HEK293 (cell line): ENCODE data around the gene MARCO.

Experiments used
- ZNF585B ChIP-seq: fragments of 450-650 bp; formaldehyde crosslinking; IDR thresholded peaks from 2 replicates; pipeline ENCODE4 v1.5.1; 2016; ENCODE audit warnings: missing biosample characterization, missing genetic modification characterization
- TF ChIP-seq, protein P1 (sequence below): fragments of 450-650 bp; formaldehyde crosslinking; IDR thresholded peaks from 2 replicates; pipeline ENCODE4 v1.5.1; 2016; ENCODE audit warnings: missing biosample characterization, missing genetic modification characterization

DNA sequence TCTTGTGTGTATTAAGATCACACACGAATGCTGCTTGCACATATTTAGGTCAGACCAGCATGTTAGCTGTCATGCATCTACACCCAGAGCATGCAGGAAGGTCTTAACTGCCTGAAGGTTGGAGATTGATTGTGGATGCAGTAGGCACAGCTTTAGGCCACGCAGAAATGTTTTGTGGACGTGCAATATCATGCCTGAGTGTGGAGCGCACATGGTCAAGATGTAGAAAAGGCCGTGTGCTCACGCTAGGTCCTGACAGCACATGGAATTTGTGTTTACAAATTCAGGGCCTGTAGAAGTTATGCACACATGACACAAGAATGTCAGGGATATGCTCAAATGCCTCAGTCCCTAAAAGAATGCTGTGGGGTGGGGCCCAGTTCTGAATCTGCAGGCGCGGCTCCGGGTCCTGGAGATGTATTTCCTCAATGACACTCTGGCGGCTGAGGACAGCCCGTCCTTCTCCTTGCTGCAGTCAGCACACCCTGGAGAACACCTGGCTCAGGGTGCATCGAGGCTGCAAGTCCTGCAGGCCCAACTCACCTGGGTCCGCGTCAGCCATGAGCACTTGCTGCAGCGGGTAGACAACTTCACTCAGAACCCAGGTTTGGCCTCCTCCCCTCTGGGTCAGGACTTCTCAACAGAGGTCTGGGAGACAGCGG, 27.9 kb downstream of the MARCO start:
- TF ChIP-seq, protein P1, sequence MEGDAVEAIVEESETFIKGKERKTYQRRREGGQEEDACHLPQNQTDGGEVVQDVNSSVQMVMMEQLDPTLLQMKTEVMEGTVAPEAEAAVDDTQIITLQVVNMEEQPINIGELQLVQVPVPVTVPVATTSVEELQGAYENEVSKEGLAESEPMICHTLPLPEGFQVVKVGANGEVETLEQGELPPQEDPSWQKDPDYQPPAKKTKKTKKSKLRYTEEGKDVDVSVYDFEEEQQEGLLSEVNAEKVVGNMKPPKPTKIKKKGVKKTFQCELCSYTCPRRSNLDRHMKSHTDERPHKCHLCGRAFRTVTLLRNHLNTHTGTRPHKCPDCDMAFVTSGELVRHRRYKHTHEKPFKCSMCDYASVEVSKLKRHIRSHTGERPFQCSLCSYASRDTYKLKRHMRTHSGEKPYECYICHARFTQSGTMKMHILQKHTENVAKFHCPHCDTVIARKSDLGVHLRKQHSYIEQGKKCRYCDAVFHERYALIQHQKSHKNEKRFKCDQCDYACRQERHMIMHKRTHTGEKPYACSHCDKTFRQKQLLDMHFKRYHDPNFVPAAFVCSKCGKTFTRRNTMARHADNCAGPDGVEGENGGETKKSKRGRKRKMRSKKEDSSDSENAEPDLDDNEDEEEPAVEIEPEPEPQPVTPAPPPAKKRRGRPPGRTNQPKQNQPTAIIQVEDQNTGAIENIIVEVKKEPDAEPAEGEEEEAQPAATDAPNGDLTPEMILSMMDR (tag by site-specific recombination): no peak
- no peak for TF ChIP-seq ZNF585B (tag by site-specific recombination)
